ENCODE measurements around the gene PLEKHA7.
"Not testable (repeated sequence)": the region's sequence is repeated elsewhere in the genome, so short reads cannot be mapped to it uniquely, and the experiment has no call there.

Gene PLEKHA7

DNA sequence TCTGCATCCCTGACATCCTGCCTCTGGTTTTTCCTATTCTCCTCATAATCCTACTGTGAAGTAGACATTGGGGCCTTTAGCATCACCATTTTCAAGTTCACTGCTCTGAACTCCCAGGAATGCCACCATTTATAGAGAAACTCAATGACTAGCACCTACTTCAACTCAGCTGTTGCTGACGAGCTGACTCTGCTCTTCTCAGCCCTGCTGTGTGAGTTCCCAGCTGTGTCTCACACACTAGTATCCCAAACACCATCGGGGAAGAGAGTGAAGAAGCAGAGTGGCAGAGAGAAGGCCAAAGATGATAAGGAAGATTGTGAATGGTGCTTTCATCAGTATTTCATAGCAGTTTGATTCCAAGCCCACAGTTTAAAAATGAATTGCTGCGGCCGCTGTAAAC, 71.9 kb downstream of the PLEKHA7 start:
- no peak for DNase-seq (ENCODE audit: low read depth in 2 of 2)

DNA sequence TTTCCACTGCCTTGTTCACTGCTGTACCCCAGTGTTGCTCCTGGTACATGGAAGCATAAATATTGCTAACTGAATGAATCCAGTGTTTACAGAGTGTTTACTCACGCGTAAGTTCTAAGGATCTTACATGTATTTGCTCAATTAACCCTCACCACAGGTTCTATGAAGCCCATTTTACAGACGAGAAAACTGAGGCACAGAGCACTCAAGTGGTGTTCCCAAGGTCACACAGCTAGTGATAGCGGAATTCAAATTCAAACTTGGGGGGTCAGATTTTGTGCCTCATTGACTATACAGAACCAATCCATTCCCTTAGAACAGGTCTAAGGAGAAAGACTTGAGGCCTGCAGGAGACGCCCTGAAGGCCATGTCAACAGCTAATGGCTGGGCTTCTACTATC, 72.3 kb downstream of the PLEKHA7 start:
- DNase-seq (ENCODE audit: low read depth in 2 of 2), result no peak

- no peak for DNase-seq (ENCODE audit: low read depth in 2 of 2)
Observed at GRCh38 chr11:16938061-16938460, 76.2 kb downstream of the PLEKHA7 start.

GRCh38 chr11:16936643-16937042, 77.6 kb downstream of the PLEKHA7 start:
- no peak for DNase-seq (ENCODE audit: low read depth in 2 of 2)

- DNase-seq (ENCODE audit: low read depth in 2 of 2), result no peak
Observed at GRCh38 chr11:16935518-16936302, 78.5 kb downstream of the PLEKHA7 start.

DNA sequence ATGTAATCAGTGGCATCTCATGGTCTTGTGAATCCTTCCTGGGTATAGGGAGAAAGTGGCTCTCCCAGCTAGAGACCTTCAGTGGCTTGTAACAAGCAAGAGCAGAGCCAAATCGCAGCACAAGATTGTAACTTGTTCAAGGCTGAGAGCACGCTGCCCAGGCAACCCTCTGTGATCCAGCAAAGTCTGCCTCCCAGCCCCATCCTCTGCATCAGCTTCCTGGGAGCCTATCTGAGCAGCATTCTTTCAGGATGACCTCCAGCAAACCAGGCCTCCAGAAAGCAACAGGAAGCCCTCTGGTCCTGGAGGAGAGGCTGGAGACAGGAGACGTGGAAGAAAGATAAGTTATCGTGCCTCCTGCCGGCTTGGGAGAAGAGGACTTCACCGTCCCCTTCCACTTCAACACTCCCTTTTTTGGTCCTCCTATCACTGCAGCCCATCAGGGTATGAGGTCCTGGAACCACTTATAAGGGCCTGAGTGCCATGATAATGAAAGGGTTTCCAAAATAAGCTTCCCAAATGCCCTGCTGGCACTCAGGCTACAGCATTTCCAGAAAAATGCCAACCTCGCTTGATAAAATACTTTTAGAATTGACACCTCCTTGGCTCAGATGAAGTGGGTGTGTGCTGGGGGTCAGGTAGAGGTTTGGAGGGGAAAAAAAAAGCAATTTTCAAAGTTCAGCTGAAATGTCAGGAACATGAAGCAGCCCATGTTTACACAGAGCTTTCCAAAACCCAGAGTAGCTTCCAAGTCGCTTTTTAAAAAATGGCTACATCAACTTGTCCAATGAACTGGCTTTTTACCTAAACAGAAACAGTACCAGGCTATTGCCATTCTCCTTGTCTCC, 80.2 kb downstream of the PLEKHA7 start:
- no peak for DNase-seq (ENCODE audit: low read depth in 2 of 2)

DNA sequence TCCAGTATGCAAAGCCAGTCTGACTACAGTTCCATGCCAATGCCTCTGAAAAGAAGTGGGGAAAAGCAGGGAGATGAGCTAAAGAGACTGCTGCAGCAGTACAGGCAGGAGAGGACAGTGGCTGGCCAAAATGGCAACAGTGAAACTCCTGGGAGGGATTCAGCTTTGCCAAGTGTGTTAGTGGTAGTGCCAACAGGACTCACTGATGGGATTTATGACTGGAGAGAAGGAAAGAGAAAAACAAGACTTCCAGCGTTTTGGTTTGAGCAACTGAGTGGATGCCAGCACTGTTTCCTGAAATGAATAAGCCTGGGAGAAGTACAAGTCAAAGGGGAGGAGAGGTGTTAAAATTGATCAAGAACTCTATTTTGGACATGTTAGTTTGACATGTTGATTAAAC, 80.9 kb downstream of the PLEKHA7 start:
- DNase-seq (ENCODE audit: low read depth in 2 of 2), result no peak

- no peak for DNase-seq (ENCODE audit: low read depth in 2 of 2)
Observed at GRCh38 chr11:16928044-16928443, 86.2 kb downstream of the PLEKHA7 start.

- DNase-seq (ENCODE audit: low read depth in 2 of 2), result no peak
Observed at GRCh38 chr11:16926883-16927626, 87.2 kb downstream of the PLEKHA7 start.

- no peak for DNase-seq (ENCODE audit: low read depth in 2 of 2)
Observed at GRCh38 chr11:16925561-16926065, 88.6 kb downstream of the PLEKHA7 start.

DNA sequence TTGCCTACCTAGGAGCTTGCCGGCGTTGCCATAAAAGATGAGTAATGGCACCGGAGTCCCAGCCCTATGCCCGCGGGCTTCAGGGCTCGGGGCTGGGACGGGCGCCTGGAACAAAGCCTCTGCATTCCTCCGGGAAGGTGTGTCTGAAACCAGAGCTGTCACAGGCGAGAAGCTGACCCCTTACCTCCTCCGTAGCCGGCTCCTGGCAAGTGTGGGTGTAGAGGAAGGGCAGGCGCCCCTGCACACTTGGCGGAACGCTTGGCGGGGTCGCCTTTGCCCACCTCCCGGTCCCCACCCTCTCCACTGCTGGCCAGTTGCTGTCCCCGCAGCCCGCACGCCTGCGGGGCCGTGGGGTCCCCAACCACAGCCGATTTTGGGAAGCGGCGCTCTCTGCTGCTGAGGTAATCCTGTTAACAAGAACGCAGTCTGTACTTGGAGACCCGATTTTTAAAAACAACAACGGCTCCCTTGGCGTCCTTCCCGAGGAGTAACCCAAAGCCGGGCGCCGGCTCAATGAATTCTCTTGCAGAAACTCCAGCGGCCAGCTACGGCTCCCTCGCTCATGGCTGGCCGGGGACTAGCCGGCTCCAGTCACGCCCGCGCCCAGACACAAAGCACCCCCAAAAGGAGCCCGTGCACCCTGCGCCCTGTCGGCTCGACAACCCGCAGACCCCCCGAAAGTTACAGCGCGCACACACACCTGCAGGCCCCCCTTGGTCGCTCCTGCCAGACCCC, 89.2 kb downstream of the PLEKHA7 start:
- no peak for DNase-seq (ENCODE audit: low read depth in 2 of 2)

GRCh38 chr11:16924462-16924825, 89.8 kb downstream of the PLEKHA7 start:
- no peak for DNase-seq (ENCODE audit: low read depth in 2 of 2)

- no peak for DNase-seq (ENCODE audit: low read depth in 2 of 2)
Observed at GRCh38 chr11:16923987-16924386, 90.2 kb downstream of the PLEKHA7 start.

DNA sequence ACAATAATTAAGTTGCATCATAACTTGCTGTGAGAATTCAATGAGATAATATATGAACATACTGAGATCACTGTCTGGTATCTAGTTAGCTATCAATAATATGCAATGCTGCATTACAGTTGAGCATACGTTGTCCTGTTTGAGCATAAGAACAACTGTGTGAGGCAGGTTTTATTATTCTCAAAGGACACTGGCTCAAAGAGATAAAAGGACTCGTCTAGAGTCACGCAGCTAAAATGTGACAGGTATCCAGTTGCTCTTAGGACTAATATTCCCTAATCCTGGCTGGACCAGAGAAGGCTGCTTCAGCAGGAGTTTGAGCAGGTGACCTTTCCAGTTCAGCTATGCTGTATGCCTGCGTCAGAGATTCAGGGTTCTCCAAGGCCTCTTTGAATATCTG, 92.5 kb downstream of the PLEKHA7 start:
- no peak for DNase-seq (ENCODE audit: low read depth in 2 of 2)

DNA sequence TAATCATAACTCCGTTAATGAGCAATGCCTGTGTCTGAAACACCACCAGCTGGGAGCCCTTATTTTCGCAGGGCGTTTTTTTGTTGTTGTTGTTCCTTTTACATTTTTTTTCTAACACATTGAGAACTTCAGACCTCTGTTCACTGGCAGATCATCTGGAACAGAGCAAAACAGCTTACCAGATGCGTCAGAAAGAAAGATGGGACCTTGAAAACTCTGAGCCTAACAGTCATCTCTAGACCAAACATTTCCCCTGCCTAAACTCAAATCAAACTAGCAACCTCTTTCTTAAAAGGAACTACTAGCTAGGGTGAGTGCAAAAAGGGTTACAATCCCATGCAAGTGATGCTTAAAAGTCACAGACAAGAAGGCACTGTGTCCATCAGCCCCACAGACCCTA, 93.2 kb downstream of the PLEKHA7 start:
- no peak for DNase-seq (ENCODE audit: low read depth in 2 of 2)

DNA sequence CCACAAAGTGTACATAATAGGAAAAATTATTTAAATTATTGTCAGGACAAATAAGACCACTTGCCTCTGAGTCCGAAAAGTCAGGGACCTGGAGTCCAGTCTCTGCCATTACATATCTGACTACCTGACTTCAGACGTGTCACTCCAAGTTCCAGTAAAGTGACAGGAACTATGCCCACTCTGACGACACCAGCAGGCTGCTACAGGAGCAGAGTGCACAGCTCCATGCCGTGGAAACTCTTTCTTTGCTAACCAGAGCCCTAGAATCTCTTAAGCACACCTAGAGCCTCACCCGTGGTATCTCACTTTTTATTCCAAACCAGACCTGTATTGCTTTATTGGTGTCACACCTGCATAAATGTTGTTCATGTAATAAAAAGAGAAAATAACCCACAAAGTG, 93.7 kb downstream of the PLEKHA7 start:
- DNase-seq (ENCODE audit: low read depth in 2 of 2), result no peak

GRCh38 chr11:16918543-16919182, 95.6 kb downstream of the PLEKHA7 start:
- not testable (repeated sequence) for DNase-seq (ENCODE audit: low read depth in 2 of 2)

DNA sequence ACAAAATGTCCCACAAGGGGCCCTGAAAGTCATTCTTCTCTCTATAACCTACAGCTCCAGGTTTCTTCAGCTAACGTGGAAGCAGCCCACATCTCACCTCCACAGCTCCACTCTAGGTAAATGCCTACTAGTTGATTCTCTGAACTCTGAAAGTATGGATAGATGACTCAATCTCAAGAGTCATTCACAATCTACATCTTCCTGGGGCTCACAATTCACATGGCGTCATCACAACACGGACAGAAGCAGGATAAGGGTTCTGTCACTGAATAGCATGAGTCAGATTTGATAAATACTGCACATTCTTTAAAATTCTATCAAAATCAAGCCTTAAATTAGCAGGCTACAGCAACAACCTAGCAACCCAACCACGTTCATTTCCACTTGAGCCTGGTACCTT, 96.3 kb downstream of the PLEKHA7 start:
- no peak for DNase-seq (ENCODE audit: low read depth in 2 of 2)

- DNase-seq (ENCODE audit: low read depth in 2 of 2), result no peak
Observed at GRCh38 chr11:16912692-16913111, 101.5 kb downstream of the PLEKHA7 start.

- no peak for DNase-seq (ENCODE audit: low read depth in 2 of 2)
Observed at GRCh38 chr11:16911658-16912057, 102.6 kb downstream of the PLEKHA7 start.

- no peak for DNase-seq (ENCODE audit: low read depth in 2 of 2)
Observed at GRCh38 chr11:16911186-16911585, 103.0 kb downstream of the PLEKHA7 start.
